Coronary artery (tissue), 2 donors: Measurements from ENCODE around the gene LINC00632.

Experiments
- DNase-seq: peaks from one replicate; pipeline ENCODE4 v3.0.0-alpha.2; 2017; ENCODE audit warnings: low spot score
- H3K27ac ChIP-seq, 2 donors: fragments of 200-600 bp; sonication (generic); one replicate each; pipeline ENCODE4 v1.5.1; 2016 to 2019
- H3K4me3 ChIP-seq: fragments of 200-600 bp; sonication (generic); 2 replicates; pipeline ENCODE4 v1.5.1; 2016; ENCODE audit warnings: mild to moderate bottlenecking, moderate library complexity
- CTCF ChIP-seq: fragments of 200-600 bp; sonication (generic); IDR thresholded peaks from one replicate; pipeline ENCODE4 v1.5.1; 2019; ENCODE audit warnings: antibody characterized with exemption

Gene LINC00632

GRCh38 chrX:140724309-140724708, 14.8 kb downstream of the LINC00632 start:
- no peak for DNase-seq
- no peak for TF ChIP-seq CTCF
- Histone ChIP-seq H3K4me3 (no peak overlapping the region), H3K27ac (no peak overlapping the region)

GRCh38 chrX:140724736-140725135, 15.2 kb downstream of the LINC00632 start:
- H3K27ac ChIP-seq: peak overlapping the region in 1 of 2 donors; percentile 31
- no peak for TF ChIP-seq CTCF
- DNase-seq: no peak
- no peak overlapping the region for H3K4me3 ChIP-seq

GRCh38 chrX:140725500-140725899, 15.9 kb downstream of the LINC00632 start:
- no peak for DNase-seq
- Histone ChIP-seq H3K4me3 (no peak overlapping the region), H3K27ac (no peak overlapping the region)
- no peak for TF ChIP-seq CTCF

GRCh38 chrX:140733766-140734342, 24.3 kb downstream of the LINC00632 start:
- Histone ChIP-seq H3K27ac (no peak overlapping the region), H3K4me3 (no peak overlapping the region)
- no peak for DNase-seq
- TF ChIP-seq CTCF: peak; percentile 41

- H3K27ac ChIP-seq: no peak overlapping the region
- no peak for TF ChIP-seq CTCF
- no peak for DNase-seq
- H3K4me3 ChIP-seq: no peak overlapping the region
Observed at GRCh38 chrX:140744085-140744484, 34.5 kb downstream of the LINC00632 start.

- DNase-seq: no peak
- no peak overlapping the region for H3K27ac ChIP-seq
- no peak for TF ChIP-seq CTCF
- no peak overlapping the region for H3K4me3 ChIP-seq
Observed at GRCh38 chrX:140756941-140757340, 47.4 kb downstream of the LINC00632 start.

- Histone ChIP-seq H3K27ac (no peak overlapping the region), H3K4me3 (no peak overlapping the region)
- no peak for DNase-seq
- TF ChIP-seq CTCF: peak; percentile 68
Observed at GRCh38 chrX:140762061-140762460, 52.5 kb downstream of the LINC00632 start.
